Activated naive CD4-positive, alpha-beta T cell (primary cell): Measurements from ENCODE around the gene DDA1.
"Not testable (repeated sequence)": the region's sequence is repeated elsewhere in the genome, so short reads cannot be mapped to it uniquely, and the experiment has no call there.

Experiments used
- DNase-seq, 4 experiments: peaks; one replicate each; lab custom pipeline; 2025; lab: John Stamatoyannopoulos, UW

DDA1 gene

DNA sequence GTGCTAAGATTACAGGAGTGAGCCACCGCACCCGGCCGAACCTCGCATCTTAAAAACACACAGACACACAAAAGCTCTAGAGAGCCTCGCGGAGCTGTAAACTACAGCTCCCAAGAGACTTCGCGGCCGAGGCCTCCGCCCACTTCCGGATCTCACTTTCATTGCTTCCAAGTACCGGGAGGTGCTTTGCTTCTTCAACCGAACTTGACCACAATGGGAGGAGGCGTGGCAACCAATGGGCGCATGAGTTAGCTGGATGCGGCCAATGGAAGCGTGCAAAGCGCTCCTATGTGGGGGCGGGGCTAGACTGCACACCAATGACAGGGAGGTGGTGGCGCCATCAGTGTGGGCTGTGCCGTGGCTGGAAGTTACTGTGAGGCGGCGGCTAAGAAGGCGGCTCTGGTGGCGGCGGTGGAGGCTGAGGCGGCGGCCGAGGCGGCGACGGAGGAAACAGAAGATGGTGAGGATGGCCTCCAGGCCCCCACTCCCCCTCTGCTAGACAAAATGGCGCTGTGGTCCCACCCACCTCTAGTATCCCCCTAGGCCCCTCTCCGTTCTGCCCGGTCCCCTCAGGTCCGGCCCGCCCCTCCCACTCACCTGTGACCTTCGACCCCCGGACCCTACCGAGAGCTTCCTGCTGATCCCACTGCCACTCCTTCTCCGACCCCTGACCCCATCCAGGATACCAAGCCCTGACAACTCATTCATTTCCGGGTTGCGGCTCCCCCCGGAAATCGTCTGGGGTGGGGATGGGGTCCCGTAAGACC lies at the start of gene DDA1:
Gene DDA1 (plus strand): TSS at position 366 of the 767 bp plus-strand sequence. CDS start 92 bp downstream, at position 458.
- DNase-seq, result peak; percentile 84 to 97 (median 94)

DNA sequence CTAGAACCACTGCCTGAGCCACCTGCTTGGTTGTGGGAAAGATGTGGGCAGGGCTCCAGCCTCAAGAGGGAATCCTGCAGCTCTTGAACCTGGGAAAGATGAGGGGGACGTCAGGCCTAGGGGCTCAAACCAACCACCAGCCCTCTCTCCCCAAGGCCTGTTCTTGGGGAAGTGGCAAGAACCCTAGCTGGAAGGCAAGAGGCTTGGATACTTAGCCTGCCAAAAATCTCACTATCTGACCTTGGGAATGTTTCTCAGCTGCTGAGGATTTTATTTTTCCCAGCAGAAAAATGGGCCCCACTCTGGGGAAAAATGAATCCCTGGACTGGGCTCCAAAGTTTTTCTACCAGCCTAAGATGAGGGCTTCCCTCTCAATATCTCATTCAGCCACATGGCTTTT lies 49.4 kb upstream of the DDA1 start:
- no peak for DNase-seq

DNA sequence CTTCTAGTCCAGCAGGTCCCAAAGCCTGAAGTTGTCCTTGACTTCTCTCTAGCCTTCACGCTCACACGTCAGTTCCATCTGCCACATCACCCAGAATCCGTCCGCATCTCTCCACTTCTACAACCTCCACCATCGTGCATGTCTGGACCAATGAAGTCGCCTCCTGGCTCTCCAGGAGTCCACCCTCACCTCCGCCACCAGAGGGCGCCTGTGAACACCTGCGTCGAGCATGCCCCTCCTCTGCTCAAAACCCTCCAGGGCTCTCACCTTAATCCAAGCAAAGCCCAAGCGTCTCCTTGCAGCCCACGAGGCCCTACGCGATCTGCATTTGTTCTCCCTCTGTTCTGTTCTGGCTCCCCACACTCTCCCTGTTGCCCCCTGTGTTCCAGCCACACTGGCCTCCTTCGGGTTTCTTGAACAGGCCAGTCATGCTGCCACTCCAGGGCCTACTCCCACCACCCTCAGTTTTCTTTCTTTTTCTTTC lies 48.5 kb upstream of the DDA1 start:
- peak; percentile 76 to 87 (median 86) for DNase-seq

DNA sequence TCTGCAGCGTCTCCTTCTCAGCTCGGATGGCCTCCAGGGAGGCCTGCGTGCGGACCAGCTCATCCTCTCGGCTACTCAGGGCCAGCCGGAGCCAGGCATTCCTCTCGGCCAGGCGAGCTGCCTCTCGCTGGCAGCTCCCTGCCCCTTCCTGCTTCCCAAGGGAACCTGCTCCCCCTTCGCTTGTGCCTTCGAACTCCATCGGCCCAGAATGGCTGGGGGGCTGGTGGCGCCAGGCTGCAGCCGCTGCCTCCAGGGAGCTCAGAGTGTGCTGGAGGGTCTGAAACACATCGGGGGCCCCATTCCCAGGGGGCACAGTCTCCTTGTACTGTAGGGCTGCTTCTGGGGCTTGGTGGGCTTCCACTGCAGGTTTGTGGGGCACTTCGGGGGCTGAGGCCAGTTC lies 46.8 kb upstream of the DDA1 start:
- no peak for DNase-seq

DNA sequence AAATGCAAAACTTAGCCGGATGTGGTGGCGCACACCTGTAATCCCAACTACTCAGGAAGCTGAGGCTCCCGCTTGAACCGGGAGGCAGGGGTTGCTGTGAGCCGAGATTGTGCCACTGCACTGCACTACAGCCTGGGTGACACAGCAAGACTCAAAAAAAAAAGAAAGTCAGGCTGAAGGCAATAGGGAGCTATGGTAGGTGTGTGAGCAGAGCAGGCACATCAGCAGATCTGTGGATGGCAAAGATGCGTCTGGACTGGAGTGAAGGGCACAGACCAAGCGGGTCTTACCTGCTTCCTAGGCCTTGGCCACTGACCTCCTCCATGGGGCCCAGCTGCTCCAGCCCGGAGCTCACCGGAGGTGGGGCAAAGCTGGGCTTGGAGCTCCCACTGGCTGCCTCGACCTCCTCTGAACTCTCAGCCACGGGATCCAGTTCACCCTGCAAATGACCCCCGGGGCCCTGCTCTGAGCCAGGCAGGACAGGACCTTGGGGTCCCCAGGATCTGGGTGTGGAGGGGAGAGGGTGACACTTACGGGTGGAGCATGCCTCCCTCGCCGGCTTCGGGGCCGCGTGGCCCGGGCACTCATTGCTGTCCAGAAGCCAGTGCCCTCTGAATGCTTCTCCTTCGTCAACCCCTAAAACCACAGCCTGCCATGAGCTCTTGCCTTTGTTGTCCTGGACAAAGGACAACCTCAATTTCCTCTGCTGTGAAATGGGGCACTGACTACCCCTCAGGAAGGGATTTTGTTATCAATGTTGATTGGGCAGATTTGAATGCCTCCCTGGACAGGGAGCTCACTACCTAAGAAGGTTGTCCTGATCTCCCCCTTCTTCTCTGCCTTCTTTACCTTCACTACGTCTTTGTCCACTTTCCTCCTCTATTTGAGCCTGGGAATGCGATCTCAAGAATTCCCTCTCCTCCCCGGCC lies 45.4 kb upstream of the DDA1 start:
- no peak for DNase-seq

DNA sequence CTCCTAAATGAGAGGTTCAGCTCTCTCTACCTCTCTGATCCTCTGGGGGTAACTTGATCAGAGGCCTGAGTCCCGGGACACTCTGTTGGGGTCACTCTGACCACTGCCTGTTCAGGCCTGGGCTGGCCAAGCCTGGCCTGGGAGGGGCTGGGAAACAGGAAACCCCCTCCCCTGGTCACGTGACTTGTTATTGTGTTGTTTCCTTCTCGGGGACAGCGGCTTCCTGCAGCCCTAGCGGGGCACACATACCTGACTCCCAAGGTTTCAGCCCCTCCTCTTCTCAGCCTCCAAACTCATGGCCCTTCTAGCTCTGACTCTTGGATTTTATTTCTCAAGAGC lies 44.8 kb upstream of the DDA1 start, which contains the start of gene USHBP1:
Gene USHBP1 (minus strand): TSS at position 105 of the 339 bp plus-strand sequence. CDS start 446 bp downstream, outside the sequence.
- DNase-seq, result no peak

DNA sequence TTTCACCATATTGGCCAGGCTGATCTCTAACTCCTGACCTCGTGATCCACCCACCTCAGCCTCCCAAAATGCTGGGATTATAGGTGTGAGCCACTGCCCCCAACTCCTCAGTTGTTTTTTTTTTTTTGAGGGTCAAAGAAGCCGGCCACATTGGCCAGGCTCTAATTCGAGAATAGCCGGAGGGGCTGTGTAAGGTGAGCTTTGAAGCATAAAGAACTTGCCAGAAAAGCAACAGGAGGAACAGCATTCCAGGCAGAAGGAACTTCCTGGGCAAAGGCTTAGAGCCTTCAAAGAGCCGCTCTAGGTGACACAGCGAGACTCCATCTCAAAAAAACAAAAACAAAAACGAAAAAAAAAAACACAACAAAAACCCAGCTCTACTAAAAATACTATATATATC lies 43.3 kb upstream of the DDA1 start:
- no peak for DNase-seq

DNA sequence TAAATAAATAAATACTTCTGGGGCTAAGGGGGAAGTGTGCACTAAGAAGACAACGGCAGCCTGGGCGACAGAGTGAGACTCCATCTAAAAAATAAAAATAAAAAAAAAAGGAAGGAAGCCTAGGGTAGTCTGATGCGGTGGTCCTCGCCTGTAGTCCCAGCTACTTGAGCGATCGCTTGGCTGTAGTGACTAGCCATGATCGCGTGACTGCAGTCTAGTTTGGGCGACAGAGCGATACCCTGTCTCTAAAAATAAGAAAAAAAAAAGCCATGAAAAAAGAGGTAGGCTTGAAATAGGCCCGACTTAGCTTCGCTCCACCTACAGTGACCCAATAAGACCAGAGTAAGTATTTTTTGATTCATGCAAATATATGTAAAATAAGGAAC lies 42.8 kb upstream of the DDA1 start:
- no peak for DNase-seq

DNA sequence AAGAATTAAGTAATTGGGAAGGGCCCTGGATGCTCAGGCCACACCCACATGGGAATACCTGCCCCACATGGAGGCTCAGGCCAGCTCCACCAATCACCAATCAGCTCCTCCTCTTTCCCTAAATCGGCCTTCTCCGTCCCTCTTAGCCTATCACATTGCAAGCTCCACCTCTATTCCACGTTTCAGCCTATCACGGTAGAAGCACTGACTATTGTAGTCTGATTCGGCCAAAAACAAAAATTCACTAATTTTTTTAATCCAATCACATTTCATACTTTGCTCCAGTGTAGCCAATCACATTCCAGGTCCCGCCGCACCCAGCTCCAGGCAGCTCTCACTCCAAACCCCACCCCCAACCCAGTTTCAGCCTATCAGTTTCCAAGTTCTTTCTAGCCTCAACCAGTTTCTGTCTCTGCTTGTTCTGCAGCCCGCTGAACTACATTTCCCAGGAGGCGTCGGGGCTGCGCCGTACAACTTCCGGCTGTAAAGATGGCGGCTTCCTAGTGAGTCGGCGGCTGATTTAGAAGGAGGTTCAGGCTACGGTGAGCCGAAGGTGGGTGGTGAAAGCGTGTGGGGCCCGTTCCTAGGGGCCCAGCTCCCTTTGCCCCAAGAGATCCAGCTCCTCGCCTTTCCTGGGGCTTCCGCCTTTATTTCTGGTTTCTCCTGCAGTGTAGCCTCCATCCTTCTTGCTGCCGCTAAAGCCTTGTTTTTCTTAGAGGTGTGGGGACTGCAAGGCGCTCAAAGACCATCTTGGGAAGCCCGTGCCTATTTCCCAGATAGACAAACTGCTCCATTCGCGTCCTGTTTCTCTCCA lies 42.2 kb upstream of the DDA1 start, which contains the start of gene BABAM1:
Gene BABAM1 (plus strand): TSS at position 469 of the 814 bp plus-strand sequence. CDS start 1,364 bp downstream, outside the sequence.
- DNase-seq, result peak; percentile 63 to 84 (median 76)

DNA sequence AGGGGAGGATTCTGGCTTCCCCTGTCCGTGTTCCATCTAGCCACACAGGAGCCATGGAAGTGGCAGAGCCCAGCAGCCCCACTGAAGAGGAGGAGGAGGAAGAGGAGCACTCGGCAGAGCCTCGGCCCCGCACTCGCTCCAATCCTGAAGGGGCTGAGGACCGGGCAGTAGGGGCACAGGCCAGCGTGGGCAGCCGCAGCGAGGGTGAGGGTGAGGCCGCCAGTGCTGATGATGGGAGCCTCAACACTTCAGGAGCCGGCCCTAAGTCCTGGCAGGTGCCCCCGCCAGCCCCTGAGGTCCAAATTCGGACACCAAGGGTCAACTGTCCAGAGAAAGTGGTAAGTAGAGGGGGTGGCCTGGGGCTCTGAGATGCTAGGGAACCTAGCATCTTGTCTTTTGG lies 40.6 kb upstream of the DDA1 start:
- no peak for DNase-seq

DNA sequence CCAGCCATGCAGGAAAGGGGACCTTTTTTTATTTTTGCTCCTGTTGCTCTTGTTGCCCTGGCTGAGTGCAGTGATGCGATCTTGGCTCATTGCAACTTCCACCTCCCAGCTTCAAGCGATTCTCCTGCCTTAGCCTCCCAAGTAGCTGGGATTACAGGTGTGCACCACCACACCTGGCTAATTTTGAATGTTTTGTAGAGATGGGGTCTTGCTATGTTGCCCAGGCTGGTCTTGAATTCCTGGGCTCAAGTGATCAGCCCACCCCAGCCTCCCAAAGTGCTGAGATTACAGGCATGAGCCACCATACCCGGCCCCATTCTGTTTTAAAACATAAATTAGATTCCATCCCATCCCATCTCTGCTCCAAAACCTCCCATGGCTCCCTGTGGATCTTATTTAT lies 34.5 kb upstream of the DDA1 start:
- not testable (repeated sequence) for DNase-seq

DNA sequence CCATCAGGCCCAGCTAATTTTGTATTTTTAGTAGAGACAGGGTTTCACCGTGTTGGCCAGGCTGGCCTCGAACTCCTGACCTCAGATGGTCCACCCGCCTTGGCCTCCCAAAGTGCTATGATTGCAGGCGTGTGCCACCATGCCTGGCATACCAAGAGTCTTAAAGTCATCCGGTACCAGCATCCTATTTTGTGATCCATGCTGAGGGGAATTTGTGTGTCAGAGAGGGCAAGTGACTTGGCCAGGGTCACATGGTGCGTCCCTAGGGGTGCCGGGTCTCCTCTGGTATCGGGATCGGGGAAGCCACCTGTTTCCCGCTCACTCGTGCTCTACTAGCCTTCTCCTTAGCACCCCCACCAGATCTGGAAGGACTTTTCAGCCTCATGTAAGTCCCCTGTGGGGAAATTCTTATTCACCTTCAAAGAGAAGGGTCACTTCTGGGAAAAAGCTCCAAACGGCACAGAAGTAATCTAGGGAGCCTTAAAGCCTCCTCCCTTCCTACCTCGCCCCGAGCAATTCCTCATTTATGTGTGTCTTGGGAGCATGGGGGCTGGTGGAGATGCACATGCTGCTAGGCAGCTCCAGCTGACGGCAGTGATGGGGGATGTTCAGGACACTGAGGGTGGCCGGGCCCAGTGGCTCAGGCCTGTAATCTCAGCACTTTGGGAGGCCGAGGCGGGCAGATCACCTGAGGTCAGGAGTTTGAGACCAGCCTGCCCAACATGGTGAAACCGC lies 33.8 kb upstream of the DDA1 start:
- no peak for DNase-seq

DNA sequence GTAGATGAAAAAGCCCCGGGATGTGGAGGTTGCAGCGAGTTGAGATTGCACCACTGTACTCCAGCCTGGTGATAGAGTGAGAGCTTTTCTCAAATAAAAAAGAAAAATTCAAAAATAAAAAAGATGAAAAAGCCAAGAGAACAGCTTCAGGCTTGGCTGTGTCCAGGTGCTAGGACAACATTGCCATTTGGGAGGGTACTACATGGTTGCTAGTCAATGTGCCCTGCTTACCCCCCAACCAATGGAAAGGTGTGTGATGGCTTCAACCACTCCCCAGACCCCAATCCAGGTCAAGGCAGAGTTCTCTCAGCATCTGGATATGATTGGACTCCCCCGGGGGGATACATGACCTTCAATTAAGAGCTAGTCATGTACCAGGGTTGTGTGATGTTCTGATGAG lies 29.9 kb upstream of the DDA1 start:
- DNase-seq, result no peak

DNA sequence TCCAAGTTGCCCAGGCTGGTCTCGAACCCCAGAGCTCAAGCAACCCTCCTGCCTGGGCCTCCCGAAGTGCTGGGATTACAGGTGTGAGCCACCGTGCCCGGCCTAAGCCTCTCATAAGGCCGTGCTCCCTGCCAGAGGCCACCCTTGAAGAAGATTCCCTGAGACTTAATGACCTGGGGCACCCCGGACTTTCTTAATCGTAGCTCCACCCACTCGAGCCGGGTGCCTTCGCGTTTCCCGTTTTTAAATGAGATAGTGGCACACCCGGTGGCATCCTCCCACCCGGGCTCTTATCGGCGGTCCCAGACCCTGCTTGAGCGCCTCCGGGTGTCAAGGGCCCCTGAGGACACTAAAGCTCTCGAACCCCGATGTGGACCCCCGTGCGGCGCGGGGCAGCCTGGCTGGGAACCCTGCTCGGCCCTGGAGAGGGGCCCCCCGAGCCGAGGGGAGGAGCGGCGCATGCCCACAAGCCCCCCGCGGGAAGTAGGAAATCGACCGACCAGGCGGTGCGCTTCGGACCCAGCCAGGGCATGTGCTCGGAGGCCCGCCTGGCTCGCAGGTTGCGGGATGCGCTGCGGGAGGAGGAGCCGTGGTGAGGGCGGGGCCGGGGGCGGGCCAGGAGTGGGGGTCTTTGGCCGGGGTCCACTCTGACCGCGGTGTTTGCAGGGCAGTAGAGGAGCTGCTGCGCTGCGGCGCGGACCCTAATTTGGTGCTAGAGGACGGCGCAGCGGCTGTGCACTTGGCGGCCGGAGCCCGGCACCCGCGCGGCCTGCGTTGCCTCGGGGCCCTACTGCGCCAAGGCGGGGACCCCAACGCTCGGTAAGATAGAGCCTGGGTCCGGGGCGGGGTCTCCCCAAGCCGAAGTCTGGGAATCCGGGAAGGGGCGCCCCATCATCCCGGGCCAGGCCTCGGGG lies 27.7 kb upstream of the DDA1 start, which contains the start of gene ANKLE1:
Gene ANKLE1 (plus strand): TSS at position 511 of the 914 bp plus-strand sequence. CDS start 20 bp downstream, at position 531.
- peak in 2 of 4 experiments; percentile 17 to 23 for DNase-seq

DNA sequence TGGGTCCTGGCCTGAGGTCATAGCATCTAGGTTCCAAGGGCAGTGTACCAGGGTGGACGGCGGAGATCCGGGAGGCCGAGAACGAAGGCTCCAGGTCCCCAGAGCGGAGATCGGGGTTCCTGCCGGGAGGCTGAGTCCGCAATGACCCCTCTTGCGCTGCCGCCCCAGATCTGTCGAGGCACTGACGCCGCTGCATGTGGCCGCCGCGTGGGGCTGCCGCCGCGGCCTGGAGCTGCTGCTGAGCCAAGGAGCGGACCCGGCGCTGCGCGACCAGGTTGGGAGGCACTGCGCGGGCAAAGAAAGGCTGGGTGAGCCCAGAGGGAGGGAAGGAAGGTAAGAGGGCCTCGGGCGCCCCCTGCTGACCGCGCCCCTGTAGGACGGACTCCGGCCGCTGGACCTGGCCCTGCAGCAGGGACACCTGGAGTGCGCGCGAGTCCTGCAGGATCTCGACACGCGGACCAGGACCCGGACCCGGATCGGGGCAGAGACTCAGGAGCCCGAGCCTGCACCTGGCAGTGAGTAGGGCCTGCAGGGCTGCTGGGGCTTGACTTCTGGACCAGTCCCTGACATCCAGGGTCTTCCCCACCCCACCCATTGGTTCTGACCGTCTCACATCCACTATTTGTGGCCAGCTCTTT lies 26.8 kb upstream of the DDA1 start:
- peak; percentile 47 to 71 (median 62) for DNase-seq

DNA sequence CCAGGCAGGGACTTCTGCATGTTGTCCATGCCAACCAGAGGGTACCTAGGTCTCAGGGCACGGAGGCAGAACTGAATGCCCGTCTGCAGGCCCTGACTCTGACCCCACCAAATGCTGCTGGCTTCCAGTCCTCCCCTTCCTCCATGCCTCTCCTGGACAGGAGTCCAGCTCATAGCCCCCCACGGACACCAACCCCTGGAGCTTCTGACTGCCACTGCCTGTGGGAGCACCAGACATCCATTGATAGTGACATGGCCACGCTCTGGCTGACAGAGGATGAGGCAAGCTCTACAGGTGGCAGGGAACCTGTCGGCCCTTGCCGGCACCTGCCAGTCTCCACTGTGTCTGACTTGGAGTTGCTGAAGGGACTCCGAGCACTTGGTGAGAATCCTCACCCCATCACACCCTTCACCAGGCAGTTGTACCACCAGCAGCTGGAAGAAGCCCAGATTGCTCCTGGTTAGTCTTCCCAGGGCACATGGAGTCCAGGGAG lies 25.8 kb upstream of the DDA1 start:
- no peak for DNase-seq

DNA sequence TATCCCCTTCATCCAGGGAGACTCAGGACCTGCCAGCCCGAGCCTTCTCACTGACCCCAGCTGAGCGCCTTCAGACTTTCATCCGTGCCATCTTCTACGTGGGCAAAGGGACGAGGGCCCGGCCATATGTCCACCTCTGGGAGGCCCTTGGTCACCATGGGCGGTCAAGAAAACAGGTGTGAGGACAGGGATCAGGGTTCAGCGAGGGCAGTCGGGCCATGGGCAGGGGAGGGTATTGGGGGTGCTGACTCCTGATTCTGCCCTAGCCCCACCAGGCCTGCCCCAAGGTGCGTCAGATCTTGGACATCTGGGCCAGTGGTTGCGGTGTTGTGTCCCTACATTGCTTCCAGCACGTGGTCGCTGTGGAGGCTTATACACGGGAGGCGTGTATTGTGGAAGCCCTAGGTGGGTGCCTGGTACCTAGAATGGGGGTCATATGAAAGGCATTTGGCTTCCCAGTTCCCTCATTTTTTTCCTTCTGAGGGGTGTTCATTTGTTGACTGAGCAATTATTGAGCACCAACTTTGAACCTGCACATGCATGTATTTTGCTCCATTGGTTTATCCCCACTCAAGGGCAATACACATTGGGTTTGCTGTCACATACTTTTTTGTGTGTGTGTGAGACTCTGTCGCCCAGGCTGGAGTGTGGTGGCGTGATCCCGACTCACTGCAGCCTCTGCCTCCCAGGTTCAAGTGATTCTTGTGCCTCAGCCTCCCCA lies 23.8 kb upstream of the DDA1 start:
- DNase-seq, result no peak

DNA sequence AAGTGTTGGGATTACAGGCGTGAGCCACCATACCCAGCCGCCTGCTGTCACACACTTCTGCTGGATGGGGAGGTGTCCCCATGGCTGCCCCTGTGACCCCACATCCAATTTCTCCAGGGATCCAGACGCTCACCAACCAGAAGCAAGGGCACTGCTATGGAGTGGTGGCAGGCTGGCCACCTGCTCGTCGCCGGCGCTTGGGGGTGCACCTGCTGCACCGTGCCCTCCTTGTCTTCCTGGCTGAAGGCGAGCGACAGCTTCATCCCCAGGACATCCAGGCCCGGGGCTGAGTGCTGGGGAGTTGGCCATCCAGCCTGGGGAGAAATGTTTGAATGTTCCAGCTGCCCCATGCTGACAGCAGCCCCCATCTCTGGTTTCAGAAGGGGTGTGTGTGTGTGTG lies 23.1 kb upstream of the DDA1 start:
- DNase-seq, result no peak

DNA sequence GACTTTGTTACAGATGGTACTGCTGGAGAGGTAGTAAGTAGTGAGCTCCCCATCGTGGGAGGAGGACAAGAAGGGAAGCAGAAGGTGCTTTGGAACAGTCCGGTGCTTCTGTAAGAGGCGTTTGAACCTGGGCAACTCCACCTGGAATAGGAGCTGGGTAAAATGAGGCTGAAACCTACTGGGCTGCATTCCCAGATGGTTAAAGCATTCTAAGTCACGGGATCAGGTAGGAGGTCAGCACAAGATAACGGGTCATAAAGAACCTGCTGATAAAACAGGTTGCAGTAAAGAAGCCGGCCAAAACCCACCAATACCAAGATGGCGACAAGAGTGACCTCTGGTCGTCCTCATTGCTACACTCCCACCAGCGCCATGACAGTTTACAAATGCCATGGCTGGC lies 22.6 kb upstream of the DDA1 start:
- no peak for DNase-seq
